HepG2 (cell line): Measurements from ENCODE around the gene KIF24. TPM values are rescaled to one million over a fixed set of nuclear protein-coding genes. Genes with fewer than 3 reads are reported as not detected.

ENCODE experiments used
- ATF3 ChIP-seq: sonication (generic); formaldehyde crosslinking; IDR thresholded peaks from 2 replicates; pipeline ENCODE4 v1.4.0; 2020; ENCODE audit warnings: missing genetic modification reagents
- CTCF ChIP-seq: sonication (generic); formaldehyde crosslinking; IDR thresholded peaks from 2 replicates; pipeline ENCODE4 v1.5.0; 2020; ENCODE audit warnings: mild to moderate bottlenecking, missing genetic modification reagents, moderate library complexity
- KDM5B ChIP-seq: sonication (generic); formaldehyde crosslinking; IDR thresholded peaks from 2 replicates; pipeline ENCODE4 v1.4.0; 2020; ENCODE audit warnings: missing genetic modification reagents, mild to moderate bottlenecking, borderline replicate concordance
- PBX2 ChIP-seq: IDR thresholded peaks from 2 replicates; pipeline ENCODE4 v1.6.1; 2016; ENCODE audit warnings: control low read depth
- POGZ ChIP-seq: sonication (generic); formaldehyde crosslinking; IDR thresholded peaks from 2 replicates; pipeline ENCODE4 v1.4.0; 2020; ENCODE audit warnings: mild to moderate bottlenecking, missing genetic modification reagents
- SATB2 ChIP-seq: sonication (generic); formaldehyde crosslinking; IDR thresholded peaks from 2 replicates; pipeline ENCODE4 v1.5.0; 2020; ENCODE audit warnings: missing genetic modification reagents
- TEAD3 ChIP-seq: optimal IDR thresholded peaks from 2 replicates; pipeline ENCODE3; 2016; ENCODE audit warnings: borderline replicate concordance
- THAP11 ChIP-seq: IDR thresholded peaks from 2 replicates; pipeline ENCODE4 v1.6.1; 2016; ENCODE audit warnings: missing biosample characterization, missing genetic modification reagents
- TRAFD1 ChIP-seq: sonication (generic); formaldehyde crosslinking; IDR thresholded peaks from 2 replicates; pipeline ENCODE4 v1.5.1; 2020; ENCODE audit warnings: missing genetic modification reagents, mild to moderate bottlenecking, borderline replicate concordance
- ZC3H4 ChIP-seq: sonication (generic); formaldehyde crosslinking; IDR thresholded peaks from 2 replicates; pipeline ENCODE4 v1.4.0; 2020; ENCODE audit warnings: missing genetic modification reagents, borderline replicate concordance
- ZFYVE20 ChIP-seq: sonication (generic); formaldehyde crosslinking; IDR thresholded peaks from 2 replicates; pipeline ENCODE4 v1.8.0; 2023; ENCODE audit warnings: low read depth, mild to moderate bottlenecking, moderate library complexity, missing genetic modification reagents, borderline replicate concordance
- ZMYM4 ChIP-seq: sonication (generic); formaldehyde crosslinking; IDR thresholded peaks from 2 replicates; pipeline ENCODE4 v1.8.1; 2023; ENCODE audit warnings: mild to moderate bottlenecking, missing genetic modification reagents
- ZNF407 ChIP-seq: sonication (generic); formaldehyde crosslinking; IDR thresholded peaks from one replicate; pipeline ENCODE4 v1.5.1; 2020; ENCODE audit warnings: mild to moderate bottlenecking, missing genetic modification reagents; ENCODE audit errors: not compliant biosample characterization
- ZNF556 ChIP-seq: sonication (generic); formaldehyde crosslinking; IDR thresholded peaks from 2 replicates; pipeline ENCODE4 v1.4.0; 2020; ENCODE audit warnings: mild to moderate bottlenecking, missing genetic modification reagents, borderline replicate concordance
- ZNF589 ChIP-seq: sonication (generic); formaldehyde crosslinking; conservative IDR thresholded peaks from 2 replicates; pipeline ENCODE4 v1.8.0; 2022; ENCODE audit warnings: mild to moderate bottlenecking, moderate library complexity, missing genetic modification reagents
- polyA plus RNA-seq, 8 experiments: library from polyadenylated mRNA; depleted of rRNA in 3 of 8; stranded (reverse) in 7 of 8; unstranded in 1 of 8; fragments of >200 nt; fragmentation: Illumina TruSeq in 4 of 8; extraction: Trizol in 4 of 8; gene quantifications; 2 replicates each; pipeline versions ENCODE4 v1.2.1 to v1.2.3, GENCODE V29; 2011 to 2016; ENCODE audit warnings: low read depth in 4 of 8, missing spikeins in 1 of 8, mixed read lengths in 1 of 8; ENCODE audit not compliant: insufficient read depth in 1 of 8
- total RNA-seq, 5 experiments: library from RNA; depleted of rRNA; stranded (reverse); fragments of >200 nt; fragmentation: Illumina TruSeq; extraction: Trizol; gene quantifications; 2 replicates each; pipeline ENCODE4 v1.2.3, GENCODE V29; 2016; ENCODE audit warnings: low read depth in 1 of 5

KIF24 gene
- total and polyA plus RNA-seq, 2 of the 13 experiments (the other 11 are each of a cell fraction or from before 2014, with no cell fraction given): 1.1 to 3.0 TPM

- no peak for TF ChIP-seq ZNF407 (CRISPR knock-in tag)
- no peak; the same call in 1 of the 2 replicates for TF ChIP-seq ZC3H4 (CRISPR knock-in tag)
- 0 out of 2 replicates have a peak, but pooled peaks have one; percentile 11 for TF ChIP-seq CTCF
- TF ChIP-seq KDM5B (CRISPR knock-in tag): peak; percentile 85
- TF ChIP-seq TRAFD1 (CRISPR knock-in tag): no peak
- TF ChIP-seq ZNF589 (CRISPR knock-in tag): no peak
- TF ChIP-seq ATF3 (CRISPR knock-in tag): no peak; the same call in 1 of the 2 replicates
- peak; percentile 78 for TF ChIP-seq POGZ (CRISPR knock-in tag)
- TF ChIP-seq ZFYVE20 (CRISPR knock-in tag): no peak
- peak; percentile 11 for TF ChIP-seq TEAD3 (CRISPR knock-in tag)
- peak; percentile 44; the same call in 1 of the 2 replicates for TF ChIP-seq SATB2
- no peak for TF ChIP-seq PBX2 (CRISPR knock-in tag)
- peak; percentile 89 for TF ChIP-seq THAP11 (CRISPR knock-in tag)
- 0 out of 2 replicates have a peak, but pooled peaks have one; percentile 15 for TF ChIP-seq ZNF556 (CRISPR knock-in tag)
- peak; percentile 44 for TF ChIP-seq ZMYM4 (CRISPR knock-in tag)
Measured at GRCh38 chr9:34328987-34329832, at the start of gene KIF24, which contains the start of gene NUDT2 (continued).
